Measurements from ENCODE around the gene PKP1.

Gene PKP1

DNA sequence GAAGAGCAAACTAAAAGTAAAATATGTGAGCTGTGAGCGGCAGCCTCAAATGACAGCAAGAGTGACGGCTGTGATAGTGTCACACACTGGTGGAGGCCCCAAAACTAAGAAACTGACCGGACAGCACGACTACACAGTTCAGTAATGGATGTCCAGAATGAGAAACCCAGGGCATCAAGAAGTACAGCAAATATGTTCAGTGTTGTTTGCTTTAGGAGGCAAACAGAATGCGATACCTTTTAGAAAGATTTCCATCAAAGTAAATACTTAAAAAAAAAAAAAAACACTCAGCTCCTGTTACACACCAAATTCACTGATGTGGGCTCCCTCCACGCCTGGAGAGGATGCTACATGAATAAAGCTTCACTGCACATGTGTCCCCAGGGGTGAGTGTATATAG, 1.1 kb upstream of the PKP1 start:
- no peak for DNase-seq (ENCODE audit: low read depth in 2 of 2)

DNA sequence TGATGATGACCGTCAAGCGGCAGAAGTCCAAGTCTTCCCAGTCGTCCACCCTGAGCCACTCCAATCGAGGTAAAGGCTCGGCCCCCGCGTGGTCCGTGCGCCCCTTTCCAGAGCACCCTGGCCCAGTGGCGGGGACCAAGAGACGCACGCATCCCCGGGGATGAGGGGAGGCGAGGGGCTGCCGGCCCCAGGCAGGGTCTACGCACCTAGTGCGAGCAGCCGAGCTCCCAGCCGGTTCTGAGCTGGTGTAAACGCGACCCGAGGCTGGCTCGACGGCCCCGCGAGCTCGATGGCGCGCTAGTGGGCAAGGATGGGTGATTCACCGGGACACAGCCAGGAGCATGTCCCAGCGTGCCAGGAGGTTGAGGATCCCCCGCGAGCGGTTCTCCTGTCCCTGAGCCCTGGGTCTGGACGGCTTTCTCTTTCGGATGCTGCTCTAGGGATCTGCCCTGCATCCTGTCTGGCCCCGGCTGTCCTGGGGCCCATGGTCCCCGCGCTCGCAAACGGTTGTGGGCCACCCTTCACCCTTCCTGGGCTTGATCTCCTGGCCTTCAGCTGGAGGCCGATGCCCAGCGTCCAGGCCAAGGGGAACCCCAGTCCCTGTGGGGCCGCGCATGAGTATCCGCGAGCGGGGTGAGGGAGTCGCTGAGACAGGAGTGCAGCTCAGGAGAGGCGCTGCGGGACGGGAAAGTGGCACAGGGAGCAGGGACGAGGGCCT, 689 bp downstream of the PKP1 start:
- no peak for DNase-seq (ENCODE audit: low read depth in 2 of 2)

DNA sequence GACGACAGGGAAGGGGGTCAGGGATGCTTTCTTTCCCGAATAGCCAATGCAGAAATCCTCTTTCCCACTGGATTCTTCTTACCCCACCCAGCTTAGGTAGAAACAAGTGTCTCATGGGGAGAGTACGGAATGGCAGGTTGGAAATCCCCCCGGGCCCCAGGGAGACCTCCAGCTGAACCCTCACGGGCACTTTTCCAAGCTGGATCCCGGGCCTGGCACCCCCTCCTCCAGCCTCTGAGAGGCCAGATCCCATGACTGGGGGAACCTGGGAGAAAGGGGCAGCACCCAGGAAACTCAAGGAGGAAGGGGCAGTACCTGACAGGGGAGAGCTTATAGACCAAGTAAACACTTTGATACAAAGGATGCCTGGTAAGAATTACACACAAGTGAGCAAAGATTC, 1.3 kb downstream of the PKP1 start:
- no peak for DNase-seq (ENCODE audit: low read depth in 2 of 2)

DNA sequence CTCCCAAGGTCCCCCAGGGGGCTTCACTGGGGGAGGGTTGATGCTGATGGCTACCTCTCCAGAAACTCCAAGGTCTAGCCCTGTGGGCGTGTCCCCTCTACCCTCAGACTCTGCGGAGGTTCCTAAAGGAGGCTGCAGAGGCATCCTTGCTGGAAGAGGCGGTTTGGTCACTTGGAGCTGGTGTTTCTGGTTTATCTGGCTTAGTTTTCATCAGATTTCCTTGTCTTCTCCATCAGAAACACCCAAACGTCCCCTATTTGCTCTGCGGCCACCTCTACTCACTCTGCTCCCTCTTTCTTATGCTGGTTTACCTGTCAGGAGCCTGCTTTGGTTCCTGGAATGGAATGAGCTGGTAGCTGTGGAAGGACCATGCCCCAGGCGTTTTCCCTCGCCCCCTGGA, 2.5 kb downstream of the PKP1 start:
- DNase-seq (ENCODE audit: low read depth in 2 of 2), result no peak

DNA sequence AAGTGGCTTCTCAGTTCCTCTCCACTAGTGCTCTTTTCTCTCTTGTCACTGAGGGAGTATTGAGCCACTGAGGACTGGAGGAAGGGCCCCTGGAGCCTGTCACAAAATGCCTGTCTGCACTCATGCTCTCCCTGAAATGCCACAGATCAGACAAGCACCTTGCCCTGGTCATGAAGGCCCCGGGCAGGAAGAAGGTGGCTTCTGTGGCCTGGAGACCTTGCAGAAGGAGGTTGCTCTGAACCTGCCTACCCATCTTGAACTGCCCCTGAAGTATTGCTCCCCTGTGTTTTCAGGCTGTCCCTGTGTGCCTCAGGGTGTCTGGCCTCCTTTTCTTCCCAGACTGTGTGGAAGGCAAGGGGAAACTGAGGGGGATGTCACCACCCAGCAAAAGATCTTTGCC, 3.1 kb downstream of the PKP1 start:
- no peak for DNase-seq (ENCODE audit: low read depth in 2 of 2)

DNA sequence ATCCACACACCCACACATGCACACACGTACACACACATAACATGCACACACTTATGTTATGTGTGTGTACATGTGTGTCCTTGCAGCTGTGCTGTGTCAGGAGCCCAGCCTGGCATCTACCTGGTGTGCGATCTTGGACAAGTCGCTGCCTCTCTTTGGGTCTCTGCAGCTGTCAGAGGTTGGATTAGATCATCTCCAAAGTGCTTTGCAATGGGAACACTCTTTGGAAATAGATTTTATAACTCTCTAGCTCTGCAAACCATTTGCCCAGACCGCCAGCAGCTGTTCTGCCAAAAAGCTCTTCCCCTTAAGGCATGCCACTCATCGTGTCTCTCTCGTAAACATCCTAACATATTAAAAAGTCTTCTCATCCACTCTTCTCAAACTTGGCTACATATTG, 4.7 kb downstream of the PKP1 start:
- no peak for DNase-seq (ENCODE audit: low read depth in 2 of 2)

DNA sequence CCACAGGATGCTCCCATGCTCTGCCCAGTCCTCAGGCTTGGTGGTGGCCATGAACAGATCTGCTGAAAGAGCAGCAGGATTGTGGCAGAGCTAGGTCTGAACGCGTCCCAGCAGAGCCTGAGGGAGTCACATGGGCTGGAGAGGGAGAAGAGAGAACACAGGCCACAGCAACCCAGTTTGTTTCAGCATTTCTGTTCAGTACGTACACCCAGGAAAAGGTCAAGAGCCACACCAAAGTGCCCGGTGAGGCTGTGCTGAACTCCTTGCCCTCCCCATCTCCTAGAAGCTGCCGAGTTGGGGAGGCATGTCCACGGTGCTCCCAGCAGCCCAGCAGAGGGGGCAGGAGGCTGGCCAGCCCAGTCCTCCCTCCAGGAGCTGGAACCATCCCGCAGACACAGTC, 5.5 kb downstream of the PKP1 start:
- no peak for DNase-seq (ENCODE audit: low read depth in 2 of 2)

DNA sequence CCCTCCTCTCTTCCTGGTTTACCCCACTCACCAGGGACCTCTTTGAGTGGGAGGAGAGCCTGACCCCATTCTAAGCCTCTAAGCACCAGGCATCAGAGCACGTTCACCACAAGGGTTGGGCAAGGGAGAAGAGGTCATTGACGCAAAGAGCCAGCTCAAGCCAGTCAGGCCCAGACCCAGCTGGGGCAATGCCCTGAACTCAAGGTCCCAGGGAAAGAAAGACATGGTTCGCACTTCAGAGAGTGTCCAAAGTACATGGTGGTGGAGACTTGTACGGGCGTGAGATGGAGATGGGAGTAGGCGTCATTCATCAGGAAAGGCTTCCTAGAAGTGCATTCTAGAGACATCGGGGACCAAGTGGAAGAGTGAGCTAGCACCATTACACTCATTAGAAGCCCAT, 7.2 kb downstream of the PKP1 start:
- DNase-seq (ENCODE audit: low read depth in 2 of 2), result no peak

DNA sequence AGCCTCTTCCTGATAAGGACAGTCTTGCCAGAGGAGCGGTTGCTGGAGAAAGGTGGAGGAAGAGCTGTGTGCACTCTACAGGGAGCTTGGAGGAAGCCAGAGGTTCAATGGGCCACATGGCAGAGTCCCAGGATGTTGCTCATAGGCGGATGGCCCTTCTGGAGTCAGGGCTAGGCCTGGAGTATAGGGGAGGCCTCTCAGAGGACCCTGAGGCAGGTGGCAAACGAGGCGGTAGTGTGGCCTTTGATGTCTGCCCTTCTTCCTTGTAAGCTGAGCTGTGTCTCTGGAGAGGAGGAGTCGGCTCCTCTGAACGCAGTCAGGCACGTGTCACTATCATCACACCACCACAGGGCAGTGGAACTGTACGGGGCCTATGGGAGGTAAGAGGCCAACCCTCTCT, 8.6 kb downstream of the PKP1 start:
- DNase-seq (ENCODE audit: low read depth in 2 of 2), result no peak

DNA sequence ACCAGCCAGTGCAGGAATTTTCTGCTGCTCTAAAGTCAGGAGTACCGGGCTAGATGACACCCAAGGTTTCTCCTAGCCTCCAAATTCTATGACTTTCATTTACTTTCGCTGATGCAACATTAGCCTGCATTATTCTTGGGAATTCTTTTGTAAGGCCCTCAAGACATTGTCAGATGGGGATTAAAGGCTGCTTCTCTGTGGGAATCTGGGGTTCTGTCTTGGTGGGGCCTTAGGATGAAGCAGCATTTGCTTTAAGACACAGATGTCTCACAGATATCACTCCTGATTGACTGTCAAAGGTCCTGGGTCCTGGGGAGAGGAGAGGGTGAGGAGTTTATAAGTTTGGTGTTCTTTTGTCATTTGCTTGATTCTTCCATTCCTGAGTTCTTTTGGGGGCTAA, 11.6 kb downstream of the PKP1 start:
- no peak for DNase-seq (ENCODE audit: low read depth in 2 of 2)

DNA sequence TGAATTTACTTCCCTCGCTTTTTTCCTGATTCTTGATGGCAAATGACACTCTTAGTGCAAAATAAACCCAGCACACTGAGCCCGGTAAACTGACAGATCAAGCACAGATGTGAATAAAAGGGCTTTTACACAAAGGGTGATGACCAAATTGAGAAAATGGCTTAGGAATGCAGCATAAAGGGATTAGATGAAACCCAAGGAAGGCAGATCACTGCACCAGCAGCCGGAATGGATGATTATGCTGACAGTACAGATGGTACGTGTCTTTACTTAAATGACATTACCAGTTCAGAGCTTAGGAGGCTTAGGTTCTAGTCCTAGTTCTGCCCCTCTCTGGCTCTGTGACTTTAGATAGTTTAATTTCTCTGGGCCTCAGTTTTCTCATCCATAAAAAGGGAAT, 12.0 kb downstream of the PKP1 start:
- DNase-seq (ENCODE audit: low read depth in 2 of 2), result no peak

DNA sequence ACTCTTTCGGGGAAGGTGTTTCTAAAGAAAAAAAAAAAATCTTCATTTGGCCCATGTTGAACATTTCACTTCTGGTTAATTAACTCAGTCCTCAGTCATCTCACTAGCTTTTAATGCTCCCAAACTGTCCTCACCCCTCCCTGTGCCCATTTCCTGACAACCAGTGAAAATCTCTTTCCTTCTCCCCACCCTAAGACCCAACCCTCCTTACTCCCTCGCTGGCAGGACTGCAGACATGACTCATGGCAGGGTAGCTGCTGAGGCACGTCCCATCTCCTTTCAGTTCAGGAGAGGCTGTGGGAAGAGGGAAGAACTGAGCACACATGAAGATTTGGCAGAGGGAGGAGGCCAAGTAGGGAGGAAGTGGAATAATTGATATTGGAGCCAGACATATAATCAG, 12.6 kb downstream of the PKP1 start:
- no peak for DNase-seq (ENCODE audit: low read depth in 2 of 2)

DNA sequence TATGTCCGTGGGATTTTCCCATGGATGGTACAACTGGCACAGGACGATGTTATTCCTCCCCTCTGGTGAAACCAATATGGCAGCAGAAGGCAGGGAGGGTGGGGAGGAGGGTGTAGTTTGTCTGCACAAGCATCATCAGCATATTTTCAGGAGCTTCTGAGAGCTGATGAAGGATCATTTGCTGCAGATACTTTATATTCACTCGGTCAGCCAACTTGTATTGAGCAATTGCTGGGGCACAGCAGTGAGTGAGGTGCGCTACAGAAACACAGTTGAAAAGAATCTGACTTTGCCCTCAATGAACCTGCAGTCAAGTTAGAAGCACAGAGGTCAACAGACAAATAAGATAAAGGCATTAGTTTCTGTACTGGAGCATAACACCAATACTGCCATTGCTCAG, 13.0 kb downstream of the PKP1 start:
- DNase-seq (ENCODE audit: low read depth in 2 of 2), result no peak

DNA sequence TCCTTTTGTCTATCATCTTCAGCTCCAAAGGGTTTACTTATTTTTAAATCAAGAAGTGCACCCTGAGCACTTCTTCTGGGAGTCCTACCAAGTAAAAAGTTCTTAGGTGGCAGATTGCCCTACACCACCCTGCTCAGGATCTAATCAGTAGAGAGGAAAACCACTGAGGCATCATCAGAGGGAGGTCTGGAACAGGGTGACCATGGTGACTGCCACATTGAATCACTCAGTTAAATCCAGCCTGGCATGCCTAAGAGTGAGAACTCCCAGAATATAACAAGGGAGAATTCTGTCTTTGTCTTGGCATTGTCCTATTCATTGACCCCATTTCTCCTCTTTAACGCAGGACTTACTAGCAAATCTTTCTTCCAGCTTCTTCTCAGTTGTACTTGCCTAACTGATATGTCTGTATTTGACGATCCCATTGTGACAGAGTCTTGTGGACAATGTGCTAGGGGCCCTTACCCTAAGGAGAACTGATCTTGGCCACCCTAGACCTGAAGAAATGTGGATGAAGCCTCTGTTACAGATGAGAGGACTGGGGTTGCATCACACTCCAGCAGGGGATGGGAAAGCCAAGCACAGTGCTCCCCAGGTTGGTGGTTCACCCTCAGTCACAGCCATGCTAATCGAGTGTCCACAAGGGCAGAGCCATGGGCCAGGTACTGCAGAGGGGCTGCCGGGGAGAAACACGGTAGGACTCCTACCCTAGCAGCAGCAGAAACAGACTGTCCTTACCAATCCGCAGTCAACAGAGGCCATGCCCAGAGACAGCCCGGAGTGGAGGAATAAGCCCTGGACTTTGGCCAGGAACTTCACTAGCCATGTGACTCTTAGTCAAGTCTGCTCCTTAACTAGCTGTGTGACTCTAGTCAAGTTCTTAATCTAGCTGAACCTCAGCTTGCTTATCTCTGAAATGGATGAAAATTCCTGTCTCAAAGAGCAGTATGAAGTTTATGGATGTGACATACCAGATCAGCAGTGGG, 15.4 kb downstream of the PKP1 start:
- no peak for DNase-seq (ENCODE audit: low read depth in 2 of 2)

DNA sequence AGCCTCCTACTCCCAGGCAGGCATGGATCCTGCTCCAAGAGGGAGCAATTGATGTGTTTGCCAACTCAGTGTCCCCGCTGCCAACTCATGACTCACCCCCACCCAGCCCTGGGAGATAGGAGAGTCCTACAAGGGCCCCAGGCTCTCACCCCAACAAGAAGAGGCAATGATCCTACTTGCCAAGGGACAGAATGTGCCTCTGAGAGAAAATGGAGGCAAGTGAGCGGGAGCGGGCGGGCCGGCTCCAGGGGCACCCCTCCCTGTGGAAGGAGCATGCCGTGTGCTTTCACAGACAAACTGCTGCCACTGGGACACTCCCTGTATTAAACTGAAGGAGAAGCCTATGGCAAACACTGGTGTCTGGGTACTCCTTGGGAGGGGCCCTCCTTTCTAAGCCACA, 16.7 kb downstream of the PKP1 start:
- no peak for DNase-seq (ENCODE audit: low read depth in 2 of 2)

DNA sequence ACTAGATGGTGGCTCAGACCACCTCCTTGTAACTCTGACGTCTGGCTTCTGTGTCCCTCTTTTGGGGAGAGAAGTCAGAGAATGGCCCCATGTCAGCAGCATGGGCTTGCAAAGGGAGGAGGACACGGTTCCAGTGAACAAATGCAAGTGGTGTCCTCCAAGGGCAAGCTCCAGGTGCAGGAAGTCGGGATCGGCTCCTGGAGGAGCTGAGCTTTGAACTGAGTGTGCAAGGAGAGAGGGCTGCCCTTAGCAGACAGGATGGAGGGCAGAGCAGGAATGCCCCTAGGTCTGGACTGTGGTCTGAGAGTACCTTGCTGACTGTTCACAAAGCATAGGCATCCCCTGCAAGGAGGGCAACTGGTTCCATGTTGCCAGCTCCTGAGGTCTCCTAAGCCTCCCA, 17.3 kb downstream of the PKP1 start:
- no peak for DNase-seq (ENCODE audit: low read depth in 2 of 2)

DNA sequence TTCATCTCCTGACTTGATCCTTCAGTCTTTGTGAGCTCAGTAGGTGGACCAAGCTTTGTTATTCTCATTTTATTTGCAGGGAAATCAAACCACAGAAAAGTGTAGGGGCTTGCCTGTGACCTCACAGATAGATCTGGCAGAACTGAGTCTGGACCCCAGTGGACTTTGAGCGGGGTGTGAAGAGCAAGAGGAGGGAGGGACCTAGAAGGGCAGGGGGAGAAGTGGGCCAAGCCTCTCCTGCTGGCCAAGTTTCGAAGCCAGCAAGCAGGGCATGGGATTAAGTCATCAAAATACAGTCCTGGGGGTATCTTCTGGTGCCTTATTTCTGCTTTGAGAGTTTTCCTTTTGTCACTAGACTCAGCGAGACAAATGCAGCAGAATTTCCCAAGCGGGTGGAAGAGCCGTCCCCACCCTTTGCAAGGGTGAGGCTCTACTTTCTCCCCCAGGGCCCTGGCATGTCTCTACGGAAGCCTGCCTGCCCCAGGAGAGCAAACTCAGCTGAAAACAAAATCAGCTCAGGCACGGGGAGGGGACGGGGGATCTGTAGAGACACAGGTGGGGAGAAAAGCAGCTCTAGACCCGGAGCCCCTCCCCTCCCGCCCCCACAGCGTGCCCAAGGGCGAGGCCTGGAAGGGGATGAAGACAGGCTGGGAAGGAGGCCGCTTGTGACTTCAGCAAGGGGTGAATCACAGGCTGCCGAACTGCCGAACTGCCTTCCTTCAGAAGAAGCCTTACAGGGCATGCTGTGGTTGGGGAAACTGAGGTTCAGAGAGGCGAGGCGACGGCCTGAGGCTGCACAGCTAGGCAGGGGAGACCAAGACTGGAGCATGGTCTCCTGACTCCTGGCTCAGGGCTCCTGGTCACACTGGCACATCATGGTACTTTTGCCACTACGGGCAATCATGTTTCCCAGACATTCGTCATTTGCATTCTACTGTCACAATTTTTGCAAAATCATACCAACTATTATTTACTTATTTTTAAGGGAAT, 19.2 kb downstream of the PKP1 start:
- no peak for DNase-seq (ENCODE audit: low read depth in 2 of 2)

DNA sequence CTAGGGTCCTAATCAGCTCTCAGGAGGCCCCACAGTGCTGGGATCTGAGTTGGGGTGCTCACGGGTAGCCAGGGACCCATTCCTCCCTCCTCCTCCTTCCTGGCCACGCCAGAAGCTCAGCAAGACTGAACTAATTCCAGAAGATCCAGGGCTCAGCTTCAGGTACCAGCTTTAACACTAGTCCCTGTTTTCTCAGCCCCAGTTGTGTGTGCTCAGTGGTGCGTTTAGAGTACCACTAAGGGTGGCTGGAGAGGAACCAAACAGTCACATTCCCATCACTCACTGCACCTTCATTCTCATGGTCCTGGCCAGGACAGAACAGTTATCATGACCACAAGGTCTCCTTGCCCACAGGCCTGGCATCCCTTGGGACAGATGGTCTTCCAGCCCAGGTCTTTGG, 20.8 kb downstream of the PKP1 start:
- no peak for DNase-seq (ENCODE audit: low read depth in 2 of 2)

DNA sequence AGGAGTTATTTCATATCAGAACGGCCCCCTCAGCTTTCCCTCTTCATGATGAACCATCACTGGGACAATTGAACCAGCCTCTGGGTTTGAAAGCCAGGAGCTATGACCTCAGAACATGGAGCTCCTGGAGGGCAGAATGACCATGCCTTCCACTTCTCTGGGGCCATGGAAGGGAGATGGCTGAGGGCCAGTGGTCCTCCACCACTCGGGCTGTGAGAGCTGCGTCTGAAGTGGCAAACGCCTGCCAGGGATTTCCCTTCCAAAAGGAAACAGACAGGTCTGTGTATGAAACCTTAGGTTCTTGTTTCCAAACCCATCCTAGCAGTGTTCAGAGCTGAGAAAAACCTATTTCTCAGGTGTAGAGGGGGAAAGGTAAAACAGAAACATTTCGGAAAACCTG, 22.5 kb downstream of the PKP1 start:
- no peak for DNase-seq (ENCODE audit: low read depth in 2 of 2)

DNA sequence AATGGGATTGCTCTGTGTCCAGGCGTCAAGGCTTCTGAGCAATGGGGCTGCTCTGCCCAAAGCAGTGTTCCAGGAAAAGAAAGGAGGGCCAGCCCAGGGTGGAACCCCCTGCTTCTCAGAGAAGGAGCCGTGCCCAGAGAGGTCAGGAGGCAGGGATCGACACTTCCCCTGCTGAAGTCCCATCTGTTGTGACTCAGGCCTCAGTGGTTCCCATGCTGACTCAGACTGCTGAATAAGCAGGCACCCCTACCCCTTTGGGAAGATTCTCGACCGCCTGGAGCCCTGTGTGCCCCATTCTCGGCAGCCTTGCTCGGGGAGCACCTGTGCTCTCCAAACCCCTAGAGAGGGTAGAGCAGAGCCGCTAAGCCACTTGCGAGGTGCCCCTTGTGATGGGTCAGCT, 23.9 kb downstream of the PKP1 start:
- no peak for DNase-seq (ENCODE audit: low read depth in 2 of 2)

DNA sequence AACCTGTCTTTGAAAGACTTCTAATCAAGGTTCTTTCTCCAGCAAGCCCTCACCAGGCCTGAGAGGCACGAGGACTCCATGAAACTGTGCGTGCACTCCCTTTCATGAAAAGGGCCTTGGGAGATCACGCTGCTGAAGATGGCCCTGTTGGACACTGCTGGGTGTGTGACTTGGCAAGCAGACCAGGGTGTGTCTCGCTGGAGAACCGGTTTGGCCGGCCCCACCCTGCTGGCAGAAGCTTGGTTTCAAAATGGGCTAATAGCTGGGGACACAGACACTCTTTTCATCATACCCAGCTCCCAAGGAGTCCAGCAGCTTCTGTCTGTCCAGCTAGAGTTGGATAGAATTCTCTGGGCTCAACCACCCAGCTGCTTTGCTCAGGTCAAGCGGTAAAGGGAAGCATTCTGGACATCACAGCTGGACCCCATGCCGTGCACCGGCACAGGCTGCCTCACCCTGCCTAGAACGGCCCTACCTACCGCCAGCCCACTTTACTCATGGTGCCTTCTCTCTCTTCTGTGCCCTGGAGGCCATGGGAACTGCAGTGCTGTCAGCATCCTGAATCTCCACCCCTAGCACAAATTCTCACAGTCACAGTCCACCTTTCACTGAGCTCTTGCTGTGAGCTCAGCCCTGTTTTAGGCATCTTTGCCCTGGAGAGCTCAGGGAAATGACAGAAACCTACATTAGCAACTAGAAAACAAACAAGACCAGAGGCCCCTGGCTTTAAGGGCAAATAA, 24.6 kb downstream of the PKP1 start:
- DNase-seq (ENCODE audit: low read depth in 2 of 2), result no peak
